DMS79 treated with DMSO at 0.1 percent for 48 hours (cell line): ENCODE results near the gene EPHA6.
"Not testable (repeated sequence)": the region's sequence is repeated elsewhere in the genome, so short reads cannot be mapped to it uniquely, and the experiment has no call there.

Experiments
- DNase-seq: peaks from one replicate; lab custom pipeline; 2025; lab: John Stamatoyannopoulos, UW

EPHA6 gene

DNA sequence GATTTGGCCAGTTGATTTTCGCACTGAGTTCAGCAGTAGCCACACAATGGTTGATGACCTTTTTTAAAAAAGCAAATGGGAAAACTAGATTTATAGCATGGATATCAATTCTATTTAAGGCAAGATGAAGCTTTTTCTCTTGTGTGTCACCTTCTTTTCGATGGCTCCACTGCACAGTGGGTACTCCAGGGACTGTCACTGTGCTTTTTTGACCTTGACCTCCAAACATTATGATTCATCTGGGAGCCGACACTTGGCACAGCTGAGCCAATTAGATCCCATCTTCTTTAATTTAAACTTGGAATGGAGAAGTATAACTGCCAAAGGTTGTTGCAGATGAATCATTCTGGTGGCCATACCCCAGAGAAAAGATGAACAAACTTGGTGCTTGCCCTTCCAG, 367.3 kb downstream of the EPHA6 start:
- DNase-seq, result no peak

DNA sequence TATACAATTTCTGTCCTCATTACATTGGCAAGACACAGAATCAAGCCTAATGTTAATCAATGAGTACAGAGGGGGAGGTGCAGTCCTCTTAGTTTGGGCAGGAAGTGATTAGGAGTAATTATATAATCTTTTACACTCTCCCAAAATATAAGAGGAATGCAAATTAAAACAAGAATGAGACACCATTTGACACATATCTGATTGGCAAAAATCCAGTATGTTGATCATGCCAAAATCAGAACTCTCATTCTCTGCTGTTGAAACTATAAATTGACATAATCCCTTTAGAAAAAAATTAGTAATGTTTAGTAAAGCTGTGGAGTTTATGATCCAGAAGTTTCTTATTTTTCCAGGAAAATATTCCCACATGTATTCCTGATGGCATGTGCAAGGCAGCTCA, 373.4 kb downstream of the EPHA6 start:
- DNase-seq, result no peak

DNA sequence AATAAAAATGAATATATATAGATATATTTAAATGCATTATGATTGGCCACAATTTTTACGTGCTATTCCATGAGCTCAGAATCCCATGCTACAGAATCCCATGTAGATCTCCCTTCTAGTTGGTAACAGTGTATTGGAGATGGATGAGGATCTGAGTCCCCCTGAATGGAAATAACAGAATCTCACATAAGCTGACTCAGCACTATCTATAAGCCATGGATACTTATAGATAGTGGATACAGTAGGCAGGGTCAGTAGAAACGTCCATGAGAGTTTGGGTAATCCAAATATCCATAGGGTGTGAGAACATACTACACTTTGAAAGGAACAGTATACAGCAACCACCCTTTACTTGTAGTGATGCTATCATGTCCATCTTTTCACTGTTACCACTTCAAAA, 375.4 kb downstream of the EPHA6 start:
- no peak for DNase-seq

DNA sequence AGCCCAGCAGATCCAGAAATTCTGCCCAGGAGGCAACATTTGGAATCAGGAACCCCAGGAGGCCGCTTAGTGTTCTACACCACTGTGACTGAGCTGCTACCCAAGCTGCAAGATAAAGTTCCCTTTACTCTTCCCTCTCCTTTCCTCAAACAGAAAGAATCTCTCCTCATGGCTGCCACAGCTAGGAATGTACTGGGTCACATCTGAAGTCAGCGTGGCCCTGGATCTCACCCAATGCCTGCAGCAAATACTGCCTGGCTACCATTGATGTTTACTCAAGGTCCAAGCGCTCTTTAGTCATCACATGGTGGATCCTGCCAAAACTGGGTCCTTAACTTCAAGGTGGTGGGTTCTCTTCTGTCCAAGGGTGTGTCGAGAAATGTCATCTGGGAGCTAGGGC, 382.7 kb downstream of the EPHA6 start:
- DNase-seq, result no peak

DNA sequence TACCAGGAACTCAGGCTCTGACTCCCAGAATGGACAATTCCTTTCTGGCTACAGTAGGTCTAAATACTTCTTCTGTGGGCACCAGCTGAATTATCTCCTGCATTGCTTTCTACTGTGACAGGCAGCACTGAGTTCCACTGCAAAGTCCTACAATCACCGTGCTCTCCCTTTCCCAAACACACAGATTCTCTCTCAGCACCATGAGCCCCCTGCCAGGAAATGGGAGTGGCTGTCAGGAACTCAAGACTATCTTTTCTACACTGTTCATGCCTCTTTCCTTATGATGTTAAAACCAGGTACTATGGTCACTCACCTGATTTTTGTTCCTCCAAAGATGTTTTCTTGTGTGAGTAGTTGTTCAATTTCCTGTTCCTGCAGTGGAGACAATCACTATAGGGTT, 383.4 kb downstream of the EPHA6 start:
- DNase-seq, result no peak

DNA sequence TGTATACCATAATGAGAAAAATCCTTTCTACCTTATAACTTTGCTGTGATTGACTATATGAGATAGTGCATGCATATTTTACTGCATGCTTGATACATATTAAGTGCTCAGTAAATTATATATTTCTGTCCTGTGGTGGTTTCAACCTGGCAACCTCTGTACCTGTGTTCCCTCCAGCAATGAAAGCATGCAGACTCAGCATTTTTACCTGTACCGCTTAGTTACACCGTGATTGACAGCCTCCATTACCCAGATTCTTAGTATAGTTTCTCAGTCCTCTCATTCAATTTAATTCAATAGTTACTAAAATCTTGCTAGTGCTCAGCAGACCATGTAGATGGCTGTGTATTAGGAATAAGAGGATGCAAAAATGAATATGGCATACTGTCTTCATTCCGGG, 386.0 kb downstream of the EPHA6 start:
- DNase-seq, result no peak

DNA sequence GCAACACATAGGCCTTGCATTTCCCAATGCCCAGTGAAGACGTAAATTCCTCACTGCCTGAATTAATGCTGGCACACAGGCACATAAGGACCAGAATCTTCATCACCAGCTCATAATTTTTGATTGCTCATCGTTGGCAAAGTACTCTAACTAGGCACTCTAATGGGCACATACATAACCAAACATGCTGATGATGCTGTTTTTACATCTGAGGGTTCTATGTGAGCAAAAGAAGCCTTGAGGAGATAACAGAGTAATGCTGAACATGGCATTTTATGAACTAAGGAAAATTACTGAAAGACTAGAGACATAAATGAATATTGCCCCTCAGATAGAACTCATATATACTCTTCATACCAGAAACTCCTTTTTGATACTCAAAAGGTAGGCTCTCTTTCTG, 387.4 kb downstream of the EPHA6 start:
- DNase-seq, result no peak

DNA sequence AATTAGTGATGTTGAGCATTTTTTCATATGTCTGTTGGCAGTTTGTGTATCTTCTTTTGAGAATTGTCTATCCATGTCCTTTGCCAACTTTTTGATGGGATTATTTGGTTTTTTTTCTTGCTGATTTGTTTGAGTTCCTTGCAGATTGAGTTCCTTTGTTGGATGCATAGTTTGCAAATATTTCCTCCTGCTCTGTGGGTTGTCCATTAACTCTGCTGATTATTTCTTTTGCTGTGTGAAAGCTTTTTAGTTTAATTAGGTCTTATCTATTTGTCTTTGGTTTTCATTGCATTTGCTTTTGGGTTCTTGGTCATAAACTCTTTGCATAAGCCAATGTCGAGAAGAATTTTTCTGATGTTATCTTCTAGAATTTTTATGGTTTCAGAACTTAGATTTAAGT, 414.6 kb downstream of the EPHA6 start:
- no peak for DNase-seq

DNA sequence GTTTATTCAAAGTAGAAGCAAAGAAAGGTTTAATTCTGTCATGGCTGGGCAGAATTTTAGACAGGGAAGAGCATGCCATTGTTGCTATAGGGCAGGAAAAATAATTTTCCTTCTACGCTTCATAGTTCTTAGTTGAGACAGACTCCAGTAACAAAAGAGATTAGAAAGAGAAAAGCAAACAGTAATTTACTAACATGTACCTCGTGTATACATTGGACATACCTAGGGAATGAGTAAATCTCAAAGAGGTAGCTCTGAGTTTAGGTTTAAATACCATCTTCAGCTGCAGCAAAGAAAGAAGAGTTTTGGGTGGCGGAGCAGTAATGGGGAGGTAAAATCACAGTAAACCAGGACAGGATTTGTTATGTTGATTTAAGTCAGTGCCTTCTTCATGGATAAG, 416.1 kb downstream of the EPHA6 start:
- DNase-seq, result no peak

DNA sequence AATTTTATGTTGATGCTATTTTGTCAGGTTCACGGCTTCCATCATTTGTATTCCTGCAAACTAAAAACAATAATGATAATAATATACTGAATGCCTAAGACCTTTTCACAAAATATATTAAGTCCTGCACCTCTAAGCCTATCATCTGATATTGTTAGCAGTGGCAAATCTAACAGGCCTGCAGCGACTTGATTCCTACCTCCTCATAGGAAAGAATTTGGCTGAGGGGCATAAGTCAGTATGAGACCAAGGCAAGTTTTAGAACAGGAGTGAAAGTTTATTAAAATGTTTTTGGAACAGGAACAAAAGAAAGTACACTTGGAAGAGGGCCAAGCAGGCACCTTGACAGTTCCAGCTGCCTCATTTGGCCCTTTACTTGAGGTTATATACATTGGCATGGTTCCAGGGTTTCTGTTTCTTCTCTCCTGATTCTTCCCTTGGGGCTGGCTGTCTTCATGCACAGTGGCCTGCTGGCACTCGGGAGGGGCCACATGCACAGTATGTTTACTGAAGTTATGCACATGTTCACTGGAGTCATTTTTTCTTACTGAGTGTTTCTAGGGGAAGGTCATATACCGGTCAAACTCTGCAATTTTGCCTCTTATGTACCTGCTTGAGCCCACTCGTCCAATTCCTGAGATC, 418.1 kb downstream of the EPHA6 start:
- peak; percentile 64 for DNase-seq

DNA sequence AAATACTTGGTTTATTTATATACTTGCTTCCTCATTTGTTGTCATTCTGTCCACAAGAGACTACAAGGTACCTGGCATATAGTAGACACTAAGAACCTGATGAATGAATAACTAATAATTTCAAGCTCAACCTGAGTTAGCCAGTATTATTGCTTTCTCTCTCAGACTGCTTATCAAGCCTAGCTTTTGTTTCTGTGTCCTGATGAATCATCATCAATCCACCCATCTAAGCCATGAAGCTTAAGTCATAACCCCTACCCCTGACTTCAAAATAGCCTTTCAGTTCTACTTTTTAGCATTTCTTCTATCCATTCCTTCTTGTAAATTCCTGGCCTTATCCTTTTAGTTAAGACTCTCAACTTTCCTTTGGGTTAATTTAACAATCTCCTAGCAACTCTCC, 420.8 kb downstream of the EPHA6 start:
- no peak for DNase-seq

DNA sequence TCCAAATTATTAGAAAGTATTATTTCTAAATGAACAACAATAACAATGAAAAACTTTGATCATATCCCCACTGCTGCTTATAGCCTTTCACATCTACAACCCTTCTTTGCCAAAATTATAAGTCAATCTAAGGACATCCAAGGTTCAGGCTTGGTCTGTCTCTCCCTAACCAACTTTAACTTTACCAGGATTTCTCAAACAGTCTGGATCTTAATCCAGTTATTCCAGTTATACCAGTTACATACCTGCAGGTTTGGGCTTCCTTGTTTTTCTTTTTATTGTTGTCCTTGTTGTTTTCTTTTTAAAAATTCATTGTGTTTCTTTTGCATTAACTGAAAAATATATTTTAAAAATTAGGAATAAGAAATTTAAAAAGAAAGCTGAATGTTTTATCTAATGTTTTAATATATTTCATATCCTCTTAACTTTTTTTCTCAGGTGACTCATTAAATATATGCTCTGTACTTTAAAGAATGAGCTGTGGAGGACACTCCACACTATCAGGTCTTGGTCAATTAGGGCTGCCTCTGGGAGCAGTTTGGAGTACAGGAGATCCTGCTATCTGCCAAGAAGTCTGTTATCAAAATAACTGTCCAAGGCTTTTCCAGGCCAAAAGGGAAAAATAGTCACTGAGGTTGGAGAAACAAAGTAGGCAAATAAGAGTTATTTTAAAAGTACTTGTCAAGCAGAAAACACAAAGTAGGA, 421.4 kb downstream of the EPHA6 start:
- DNase-seq, result no peak

DNA sequence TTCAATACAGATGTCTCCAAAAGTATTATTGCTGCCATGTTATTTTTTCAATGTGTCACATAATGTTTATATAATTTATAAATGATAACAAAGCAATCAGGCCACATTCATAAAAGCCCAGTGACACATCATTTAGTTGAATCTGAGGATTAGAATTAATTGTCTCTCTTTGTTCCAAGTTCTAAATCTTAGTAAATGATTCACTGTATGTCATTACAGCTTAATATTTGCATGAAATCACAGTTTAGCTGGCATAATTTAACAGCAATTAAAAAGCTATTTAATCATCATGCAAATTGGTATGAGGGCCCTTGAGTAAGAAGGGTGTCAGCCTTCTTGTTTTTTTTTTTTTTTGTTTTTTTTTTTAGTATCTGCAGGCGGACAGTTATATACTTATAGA, 427.0 kb downstream of the EPHA6 start:
- no peak for DNase-seq

DNA sequence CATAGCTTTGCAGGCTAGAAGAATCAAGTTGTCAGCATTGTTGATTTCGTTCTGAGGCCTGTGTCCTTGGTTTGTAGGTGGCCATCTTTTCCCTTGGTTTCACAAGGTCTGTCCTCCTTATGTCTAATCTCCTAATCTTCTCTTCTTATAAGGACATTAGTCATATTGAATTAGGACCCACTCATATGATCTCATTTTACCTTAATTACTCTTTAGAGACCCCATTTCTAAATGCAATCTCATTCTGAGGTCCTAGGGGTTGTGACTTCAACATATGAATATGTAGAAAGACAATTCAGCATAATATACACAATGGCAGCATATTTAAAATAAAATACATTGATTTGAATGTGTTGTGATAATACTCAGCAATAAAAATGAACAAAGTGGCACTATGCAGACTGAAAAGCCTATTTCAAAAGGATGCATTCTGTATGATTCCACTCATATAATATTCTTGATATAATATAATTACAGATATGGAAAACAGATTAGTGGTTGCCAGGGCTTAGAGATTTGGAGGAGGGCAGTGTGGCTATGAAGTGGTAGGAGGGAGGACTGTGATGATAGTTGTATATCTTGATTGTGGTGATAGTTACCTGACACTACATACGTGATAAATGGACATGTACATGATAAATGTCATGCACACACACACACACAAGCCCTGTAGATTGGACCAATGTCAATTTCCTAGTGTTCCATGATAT, 431.0 kb downstream of the EPHA6 start:
- DNase-seq, result no peak

DNA sequence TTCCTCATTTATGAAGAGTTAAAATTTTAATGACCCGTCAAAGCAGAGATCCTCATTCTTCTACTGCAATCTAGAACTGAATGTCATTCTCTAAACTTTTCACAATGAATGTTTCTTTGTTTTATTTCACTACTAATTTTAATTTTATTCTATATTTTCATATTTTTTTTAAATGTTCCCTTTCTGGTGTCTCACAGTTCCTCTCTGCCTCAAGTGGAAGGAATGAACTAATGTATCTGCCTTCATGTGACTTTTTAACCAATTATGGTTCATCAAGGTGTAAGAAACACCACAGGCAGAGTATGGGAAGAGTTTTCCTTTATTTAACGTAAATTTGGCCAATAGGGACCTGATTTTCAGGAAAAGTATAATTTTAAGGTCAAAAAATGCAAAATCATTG, 441.7 kb downstream of the EPHA6 start:
- no peak for DNase-seq

DNA sequence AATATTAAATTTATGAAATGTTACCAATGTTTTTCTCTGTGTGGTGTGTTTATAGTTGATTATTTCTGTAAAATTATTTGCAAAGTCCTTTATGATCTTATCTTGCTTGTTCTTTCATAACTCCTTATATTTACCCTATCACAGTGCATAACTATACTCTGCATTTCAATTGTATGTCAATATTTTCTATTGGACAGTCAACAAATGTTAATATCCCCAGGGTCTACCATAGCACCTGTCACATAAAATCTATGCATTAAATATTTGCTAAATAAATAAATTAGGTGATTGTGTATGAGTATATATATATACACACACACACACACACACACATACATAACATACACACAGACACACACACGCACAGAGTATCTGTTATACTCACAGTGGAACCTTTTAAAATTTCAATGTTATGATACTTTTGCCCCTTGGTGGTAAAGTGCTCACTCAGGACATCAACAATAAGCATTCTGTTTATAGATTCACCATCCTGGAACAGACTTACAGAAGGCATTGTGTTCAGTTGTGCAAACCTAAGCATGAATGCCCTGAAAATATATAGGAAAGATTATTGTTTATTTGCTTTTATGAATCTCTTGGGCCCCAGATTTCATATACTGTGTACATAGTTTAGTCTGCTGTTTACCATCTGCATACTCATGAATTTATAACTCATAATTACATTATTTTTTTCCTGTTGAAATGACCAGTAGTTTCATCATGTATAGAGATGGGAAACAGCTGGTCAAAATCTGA, 443.7 kb downstream of the EPHA6 start:
- DNase-seq, result no peak

DNA sequence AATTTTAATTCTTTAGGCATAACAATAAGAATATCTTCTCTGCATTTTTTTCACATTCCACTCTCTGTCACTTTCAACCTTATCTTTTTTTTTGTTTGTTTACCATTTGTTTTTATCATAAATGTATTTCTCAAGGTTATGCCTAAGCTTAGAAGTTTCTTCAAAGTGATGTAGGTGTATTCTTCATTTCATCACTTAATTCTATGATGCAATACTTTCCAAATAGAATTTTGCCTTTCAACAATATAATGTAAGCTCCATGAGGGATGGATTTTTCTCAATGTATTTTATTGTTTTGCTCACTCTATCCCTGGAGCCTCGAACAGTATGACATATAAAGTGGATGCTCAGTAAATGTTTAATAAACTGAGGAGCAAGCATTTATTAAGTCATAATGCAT, 444.9 kb downstream of the EPHA6 start:
- no peak for DNase-seq

DNA sequence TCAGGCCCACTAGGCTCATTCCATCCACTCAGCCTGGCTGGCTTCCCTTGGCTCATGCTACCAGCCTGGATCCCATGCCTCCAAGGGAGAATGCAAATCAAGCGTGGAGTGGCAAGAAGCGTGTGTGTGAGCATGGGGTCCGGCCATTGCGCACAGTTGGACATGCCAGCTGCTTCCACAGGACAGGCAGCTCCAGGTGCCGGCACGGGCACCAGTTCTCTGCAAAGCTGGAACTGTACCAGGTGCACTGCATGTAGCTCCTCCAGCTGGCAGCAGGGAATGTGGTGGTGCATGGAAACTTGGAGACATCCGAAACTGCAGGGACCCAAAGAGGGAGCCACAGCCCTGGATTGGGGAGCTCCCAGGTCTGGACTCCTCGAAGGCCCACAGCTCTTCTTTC, 449.8 kb downstream of the EPHA6 start:
- DNase-seq, result no peak

DNA sequence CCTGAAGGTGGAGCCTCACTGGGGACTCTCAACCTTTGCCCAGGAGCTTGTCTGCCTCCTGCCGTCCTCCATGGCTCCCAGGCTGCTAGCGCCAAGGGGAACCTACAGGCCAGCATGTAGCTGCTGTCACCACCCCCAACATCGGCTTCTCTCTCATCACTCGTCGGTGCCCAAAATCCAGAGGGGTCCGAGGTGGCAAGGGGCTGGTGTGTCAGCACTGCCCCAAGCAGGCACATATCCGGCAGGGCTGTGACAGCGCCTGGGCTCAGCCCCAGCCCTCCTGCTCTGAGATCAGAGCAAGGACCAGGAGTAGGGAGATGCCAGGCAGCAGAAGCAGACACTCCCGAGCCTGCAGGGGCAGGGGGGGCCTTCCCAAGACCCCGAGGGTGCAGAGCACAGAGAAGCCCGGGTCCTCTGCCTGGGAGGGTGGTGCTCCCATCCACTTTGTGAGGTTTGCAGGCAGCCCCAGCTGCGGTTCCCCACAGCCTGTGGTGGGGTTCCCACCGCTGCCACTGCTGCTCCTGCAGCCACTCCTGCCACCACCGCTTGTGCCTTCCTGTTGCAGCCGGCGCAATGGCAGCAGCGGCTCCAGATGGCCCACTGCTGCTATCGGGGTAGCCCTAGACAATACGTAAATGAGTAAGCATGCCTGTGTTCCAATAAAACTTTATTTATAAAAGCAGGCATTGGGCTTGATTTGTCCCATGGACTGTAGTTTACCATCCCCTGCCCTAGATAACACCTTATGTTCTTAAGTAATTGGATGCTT, 451.0 kb downstream of the EPHA6 start:
- DNase-seq, result no peak

DNA sequence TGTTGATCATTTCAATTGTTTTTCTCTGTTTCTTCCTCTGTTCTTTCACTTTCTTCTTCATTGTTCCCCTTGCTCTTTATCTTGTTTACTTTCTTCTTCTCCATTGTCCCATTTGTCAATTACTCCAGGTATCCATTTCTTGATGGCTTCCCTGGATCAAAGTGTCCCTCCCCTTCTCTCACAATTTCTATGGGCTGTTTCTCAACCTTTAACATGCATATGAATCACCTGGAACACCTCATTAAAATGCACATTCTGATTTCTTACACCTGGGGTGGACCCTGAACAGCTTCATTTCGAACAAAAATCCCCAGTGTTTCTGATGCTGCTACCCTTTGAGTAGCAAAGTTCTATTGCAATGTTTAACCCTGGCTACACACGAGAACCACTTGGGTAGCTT, 454.8 kb downstream of the EPHA6 start:
- DNase-seq, result no peak

DNA sequence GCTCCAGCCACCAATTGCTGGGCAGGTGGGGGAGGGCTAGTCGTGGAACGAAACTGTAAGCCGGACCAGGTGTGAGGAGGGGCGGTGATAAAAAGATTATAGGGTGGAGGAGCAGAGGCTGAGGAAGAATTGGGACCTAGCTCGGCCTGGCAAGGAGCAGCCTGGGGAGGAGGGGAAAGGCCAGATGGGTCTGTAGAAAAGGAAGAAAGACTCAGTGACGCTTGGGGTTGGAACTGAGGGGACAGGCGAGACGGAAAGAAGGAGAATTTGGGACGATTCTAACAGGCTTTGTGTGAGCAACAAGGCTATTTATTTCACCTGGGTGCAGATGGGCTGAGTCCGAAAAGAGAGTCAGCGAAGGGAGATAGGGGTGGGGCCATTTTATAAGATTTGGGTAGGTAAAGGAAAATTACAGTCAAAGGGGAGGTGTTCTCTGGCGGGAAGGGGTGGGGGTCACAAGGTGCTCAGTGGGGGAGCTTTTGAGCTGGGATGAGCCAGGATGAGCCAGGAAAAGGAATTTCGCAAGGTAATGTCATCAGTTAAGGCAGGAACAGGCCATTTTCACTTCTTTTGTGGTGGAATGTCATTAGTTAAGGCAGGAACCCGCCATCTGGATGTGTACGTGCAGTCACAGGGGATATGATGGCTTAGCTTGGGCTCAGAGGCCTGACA, 462.6 kb downstream of the EPHA6 start:
- not testable (repeated sequence) for DNase-seq
